CD4-positive, alpha-beta T cell treated with Interleukin-10 for 1 hour (primary cell): ENCODE measurements around the gene SIGLEC14.
A peak's percentile ranks its signal among the peaks of the same experiment; 100 is the strongest.
"Not testable (repeated sequence)": the region's sequence is repeated elsewhere in the genome, so short reads cannot be mapped to it uniquely, and the experiment has no call there.

Experiments used
- DNase-seq: peaks from one replicate; pipeline ENCODE4 v3.0.0-alpha.2; 2020

SIGLEC14 gene

DNA sequence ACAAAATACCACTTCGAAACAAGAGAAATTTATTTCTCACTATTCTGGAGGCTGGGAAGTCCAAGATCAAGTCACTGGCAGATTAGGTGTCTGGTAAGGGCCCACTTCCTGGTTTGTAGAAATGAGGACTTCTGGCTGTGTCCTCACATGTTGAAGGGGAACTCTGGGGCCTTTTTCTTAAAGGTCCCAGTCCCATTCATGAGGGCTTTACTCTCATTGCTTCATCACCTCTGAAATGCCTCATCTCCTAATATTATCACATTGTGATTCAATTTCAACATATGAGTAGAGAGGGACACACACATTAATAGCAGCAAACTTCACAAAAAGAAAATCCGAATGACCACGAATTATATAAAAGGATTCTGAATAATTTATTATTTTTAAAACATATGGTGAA lies 21.6 kb upstream of the SIGLEC14 start:
- no peak for DNase-seq

DNA sequence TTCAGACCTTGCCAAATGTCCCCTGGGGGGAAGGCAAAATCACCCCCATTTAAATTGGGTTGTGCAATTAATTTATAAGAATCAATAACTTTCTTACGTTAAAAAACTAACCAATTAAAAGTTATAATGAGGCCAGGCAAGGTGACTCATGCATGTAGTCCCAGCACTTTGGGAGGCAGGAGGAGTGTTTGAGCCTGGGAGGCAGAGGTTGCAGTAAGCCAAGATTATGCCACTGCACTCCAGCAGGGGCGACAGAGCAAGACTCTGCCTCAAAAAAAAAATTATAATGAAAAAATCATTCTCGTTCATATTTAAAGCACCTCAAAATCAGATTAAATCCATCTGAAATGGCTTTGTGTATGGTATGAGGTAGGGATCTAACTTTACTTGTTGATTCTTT lies 18.4 kb upstream of the SIGLEC14 start:
- DNase-seq, result no peak

DNA sequence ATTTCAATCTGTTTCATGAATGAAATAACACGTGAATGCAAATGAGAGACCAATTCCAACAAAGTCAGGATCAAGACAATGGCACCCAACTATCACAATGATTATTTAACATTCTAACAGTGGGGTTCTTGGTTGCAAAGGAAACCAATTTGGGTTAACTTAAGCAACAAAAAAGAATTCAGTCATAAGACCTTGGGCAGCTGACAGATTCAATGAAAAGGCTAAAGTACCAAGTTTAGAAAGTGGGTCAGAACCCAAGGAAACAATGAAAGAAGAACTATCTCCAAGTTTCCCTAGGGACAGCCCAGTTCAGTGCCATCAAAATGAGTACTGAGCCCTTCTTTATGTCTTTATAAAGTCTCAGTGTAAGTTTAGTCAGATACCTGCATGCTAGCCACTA lies 17.5 kb upstream of the SIGLEC14 start:
- DNase-seq, result no peak

DNA sequence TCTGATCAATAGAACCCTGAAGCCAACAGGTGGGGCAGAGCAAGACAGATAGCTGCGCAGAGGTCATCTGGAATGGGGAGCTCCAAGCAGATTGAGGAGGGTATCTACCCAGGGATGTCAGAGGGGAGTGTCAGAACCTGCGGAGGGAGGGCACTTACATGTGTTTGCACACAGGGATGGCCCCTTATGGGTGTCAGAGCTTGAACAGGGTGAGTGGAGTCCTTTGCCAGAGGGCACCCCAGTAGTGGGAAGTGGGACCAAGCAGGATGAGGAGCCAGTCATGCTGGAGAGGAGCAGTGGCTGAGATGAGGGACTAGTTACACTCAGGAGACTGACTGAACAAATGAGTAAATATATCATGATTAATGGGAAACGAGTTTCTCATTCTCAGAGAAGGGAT lies 17.0 kb upstream of the SIGLEC14 start:
- no peak for DNase-seq

DNA sequence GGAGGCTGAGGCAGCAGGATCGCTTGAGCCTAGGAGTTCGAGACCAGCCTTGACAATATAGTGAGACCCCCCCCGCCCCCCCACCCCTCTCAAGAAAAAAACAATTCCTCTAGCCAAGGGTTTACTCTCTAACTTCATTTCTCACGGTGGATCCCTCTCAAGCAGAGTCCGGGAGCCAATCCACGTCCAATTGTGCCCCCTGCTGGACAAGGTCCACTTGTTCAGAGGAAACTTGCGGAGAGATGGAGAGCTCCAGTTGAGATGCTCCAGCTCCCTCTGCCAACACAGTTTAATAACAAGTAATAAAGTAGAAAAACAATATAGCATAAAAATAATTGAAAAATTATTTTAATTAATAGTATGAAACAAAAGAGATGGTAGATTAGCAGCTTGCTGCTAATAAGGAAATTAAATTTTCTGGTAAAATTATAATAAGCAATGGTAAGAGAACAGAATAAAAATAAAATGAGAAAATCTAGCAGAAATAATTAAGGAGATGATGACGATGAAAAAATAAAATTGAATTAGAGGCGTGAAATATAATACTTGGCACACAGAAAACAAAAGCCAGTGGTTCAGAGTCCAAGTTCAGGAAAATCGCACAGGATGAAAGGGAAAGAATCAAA lies 14.5 kb upstream of the SIGLEC14 start:
- peak; percentile 51 for DNase-seq

DNA sequence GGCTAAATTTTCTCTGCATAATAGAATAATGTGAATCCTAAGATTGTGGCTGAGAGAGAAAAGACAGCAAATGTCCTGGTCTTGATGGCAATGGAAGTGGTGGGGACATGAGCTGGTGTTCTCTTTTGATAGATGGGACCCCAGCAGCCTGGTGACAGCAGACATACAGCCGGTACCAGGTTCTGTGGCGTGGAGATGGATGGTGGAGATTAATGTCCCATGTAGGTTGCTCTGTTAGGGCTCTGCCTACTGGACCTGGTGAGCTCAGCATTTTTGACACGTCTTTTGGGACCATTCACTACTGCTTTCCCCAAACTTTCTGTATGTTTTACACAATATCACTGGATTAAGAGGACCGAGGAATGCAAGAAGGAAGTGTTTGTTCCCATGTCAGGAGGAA lies 8.2 kb upstream of the SIGLEC14 start:
- DNase-seq, result no peak

DNA sequence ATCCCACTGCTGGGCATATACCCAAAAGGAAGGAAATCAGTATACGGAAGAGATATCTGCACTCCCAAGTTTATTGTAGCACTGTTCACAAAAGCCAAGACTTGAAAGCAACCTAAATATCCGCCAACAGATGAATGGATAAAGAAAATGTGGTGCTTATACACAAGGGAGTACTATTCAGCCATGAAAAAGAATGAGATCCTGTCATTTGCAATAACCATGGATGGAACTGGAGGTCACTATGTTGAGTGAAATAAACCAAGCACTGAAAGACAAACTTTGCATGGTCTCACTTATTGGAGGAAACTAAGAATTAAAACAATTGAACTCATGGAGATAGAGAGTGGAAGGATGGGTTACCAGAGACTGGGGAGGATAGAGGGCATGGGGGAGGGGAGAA lies 6.5 kb upstream of the SIGLEC14 start:
- no peak for DNase-seq

DNA sequence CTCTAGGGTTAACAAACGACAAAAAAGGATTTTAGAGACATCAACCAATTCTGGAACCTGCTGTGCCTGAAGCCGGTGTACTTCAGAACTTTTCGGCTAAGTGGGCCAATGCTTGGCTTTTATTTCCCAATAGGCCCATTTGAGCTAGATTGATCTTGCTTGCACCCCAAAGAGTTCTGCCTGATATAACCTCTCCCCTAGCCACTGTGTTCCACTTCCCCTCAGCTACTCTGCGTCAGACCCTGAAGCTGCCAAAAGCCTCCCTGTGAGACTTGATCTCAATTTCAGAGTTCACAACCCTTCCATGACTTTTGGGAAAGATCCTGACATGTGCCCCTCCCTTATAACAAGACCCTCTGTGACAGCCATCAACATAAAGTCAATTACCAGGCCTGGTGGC lies 5.6 kb upstream of the SIGLEC14 start:
- DNase-seq, result no peak

DNA sequence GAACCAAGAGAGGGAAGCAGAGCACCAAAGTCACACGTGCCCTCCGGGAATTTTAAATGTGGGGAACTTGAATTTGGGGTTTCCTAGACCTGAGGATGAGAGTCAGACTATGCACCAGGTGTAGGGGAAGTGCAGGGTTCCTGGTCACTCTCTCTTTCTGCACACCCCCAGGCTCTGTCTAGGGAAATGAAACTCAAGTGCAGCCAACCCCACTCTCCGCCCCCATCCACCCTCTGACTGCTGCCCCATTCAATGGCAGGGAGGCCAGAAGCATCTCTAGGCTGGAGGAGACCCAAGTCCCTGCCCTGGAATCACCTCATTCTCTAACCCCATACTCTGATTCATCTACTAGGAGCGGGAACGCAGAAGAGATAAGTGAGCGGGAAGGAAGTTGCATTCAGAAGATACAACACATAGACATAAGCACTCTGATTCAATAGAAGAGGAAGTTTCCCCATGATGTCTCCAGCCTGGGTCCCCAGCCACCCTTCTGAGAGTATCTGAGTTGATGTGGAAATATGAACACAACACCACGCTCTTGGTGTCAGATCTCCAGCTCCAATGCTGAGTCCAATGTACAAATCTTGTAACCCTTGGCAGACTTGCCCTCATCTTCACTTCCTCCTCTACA lies 4.7 kb upstream of the SIGLEC14 start:
- DNase-seq, result no peak

DNA sequence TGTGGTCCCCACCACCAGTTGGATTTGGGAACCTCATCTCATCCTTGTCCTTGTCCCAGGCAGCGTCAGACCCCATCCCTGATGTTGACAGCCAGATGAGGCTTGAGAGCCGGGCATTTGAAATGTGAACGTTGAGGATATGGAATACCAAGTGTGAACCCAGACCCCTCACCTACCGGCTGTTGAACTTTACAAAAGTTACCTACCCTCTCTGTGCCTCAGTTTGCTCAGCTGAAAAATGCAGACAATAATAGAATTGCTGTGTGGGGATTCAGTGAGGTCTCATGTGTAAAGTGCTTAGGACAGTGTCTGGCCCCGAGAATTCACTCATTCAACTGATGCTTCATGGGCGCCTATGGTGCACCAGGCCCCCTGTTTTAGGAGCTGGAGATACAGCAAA lies 693 bp upstream of the SIGLEC14 start:
- DNase-seq, result no peak

DNA sequence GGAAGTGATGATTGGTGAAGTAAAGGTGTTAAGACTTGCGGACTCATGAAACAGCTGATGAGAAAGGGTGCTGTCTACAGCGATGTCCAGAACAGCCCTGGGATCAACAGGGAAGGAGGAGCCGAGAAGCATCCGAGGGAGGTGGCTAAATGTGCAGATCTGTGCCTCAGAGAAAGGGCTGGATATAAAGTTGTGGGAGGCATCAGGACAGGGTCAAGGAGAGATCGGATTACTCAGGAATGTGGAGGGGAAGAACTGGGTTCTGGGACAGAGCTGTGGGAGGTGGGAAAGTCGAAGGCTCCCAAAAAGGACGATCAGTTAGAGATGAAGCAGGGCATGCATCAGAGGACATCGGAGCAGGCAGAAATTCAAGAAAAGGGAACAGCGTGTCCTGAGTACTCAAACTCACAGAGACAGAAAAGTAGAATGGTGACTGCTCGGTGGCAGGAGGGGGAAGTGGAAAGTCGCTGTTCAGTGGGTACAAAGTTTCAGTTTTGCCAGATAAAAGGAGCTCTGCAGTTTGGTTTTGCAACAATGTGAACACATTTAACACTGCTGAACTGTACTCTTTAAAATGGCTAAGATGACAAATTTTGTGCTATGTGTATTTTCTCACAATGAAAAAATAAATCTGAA lies 1.9 kb downstream of the SIGLEC14 start:
- DNase-seq, result no peak

DNA sequence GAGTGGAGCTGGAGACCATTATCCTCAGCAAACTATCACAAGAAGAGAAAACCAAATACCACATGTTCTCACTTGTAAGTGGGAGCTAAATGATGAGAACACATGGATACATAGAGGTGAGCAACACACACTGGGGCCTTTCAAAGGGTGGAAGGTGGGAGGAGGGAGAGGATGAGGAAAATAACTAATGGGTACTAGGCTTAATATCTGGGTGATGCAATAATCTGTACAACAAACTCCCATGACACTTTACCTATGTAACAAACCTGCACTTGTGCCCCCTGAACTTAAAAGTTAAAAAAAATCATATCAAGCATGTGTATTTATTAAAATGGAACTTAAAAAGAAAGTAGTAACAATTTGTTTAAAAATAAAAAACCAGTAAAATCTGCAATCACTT lies 5.0 kb downstream of the SIGLEC14 start:
- DNase-seq, result no peak

DNA sequence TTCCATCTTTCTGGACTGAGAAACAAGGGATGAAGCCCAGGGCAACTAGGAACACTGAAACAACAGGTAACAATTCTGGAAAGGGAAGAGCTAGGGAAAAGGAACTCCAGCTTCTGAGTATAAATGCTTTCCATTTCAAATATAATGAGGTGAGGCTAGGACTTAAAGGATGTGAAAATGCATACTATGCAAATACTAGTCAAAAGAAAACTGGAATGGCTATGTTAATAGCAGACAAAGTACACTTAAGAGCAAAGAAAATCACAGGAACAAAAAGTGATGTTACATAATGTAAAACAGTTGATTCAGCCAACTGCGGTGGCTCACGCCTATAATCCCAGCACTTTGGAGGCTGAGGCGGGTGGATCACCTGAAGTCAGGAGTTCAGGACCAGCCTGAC lies 6.2 kb downstream of the SIGLEC14 start:
- no peak for DNase-seq

DNA sequence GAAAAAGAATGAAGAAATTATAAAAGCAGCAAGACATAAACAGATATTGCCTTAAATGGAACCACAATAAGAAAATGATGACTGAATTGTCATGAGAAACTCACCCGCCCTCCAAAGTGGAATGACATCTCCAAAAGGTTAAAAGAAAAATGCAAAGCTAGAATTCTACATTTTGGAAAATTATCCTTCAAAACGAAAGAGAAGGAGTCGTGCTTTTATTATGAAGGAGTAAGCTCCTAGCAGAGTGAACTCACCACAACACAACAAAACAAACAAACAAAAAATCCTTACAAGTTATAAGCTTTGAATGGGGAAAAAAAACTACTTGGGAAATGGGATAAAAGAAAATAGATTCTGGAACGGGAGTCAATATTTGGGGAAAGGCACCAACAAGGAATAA lies 6.7 kb downstream of the SIGLEC14 start:
- DNase-seq, result no peak

DNA sequence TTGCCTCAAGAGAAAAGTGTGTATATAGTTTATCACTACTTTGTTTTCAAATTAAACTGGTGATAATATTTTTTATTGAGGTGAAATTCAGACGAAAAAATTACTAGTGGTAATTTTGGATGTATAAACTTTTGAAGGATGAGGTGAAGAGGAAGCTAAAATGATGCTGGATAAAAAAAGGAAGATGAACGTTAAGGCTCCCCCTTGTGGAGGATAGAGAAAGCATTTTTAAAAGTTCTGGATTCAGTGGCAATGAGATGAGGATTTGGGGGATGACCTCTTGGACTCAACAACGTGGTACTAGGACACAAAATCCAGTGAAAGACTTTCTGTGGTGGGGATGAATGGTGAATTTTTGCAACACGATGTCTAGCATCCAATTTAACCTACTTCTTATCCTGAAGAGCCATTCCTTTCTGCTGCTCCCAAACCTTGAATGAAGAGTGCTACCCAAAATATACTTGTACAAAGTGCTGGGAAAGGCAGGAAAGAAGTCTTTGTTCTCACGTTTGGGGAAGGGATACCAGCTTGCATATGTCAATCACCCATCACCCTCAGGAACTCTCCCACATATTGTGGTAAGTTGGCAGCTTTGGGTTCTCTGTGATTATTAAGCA lies 9.2 kb downstream of the SIGLEC14 start:
- no peak for DNase-seq

DNA sequence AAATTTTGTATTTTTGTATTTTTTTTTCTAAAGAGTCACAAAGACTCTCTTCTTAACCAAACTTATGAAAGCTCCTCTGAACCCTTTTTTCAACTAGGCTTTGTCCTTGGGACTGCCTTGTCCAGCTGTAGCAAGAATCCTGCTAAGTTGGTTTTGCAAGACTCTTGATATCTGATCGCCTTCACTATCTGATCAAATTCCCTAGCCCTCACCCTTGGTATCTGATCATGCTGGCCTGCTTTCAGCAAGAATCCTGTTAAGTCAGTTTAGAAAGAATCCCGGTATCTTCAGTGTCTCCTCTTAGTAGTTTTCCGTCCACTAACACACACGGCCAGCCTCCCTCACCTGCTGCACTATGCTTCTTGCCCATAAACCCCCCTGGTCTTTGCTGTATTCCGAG lies 14.5 kb downstream of the SIGLEC14 start:
- DNase-seq, result no peak

DNA sequence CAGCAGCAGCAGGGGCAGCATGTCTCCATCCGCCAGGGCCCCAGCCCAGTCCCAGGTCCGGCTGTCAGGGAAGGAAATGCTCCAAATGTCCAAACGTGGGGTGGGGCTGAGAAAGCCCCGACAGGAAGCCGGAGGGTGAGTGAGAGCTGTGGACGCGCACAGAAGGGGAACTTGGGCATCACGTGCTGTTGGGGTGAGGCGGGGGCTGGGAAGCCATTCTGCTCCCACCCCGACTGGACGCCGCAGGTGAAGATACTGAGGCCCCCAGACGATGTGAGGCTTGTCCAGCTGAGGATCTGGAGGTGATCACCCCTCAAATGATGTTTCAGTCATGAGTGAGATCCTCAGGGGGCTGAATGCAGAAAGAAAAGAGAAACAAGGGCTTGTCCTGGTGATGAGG lies 16.3 kb downstream of the SIGLEC14 start, which contains the start of gene SIGLEC5:
Gene SIGLEC5, minus strand, starts transcription at position 87 of the 400 bp plus-strand sequence. Its CDS starts 66 bp downstream, at position 21.
- not testable (repeated sequence) for DNase-seq

DNA sequence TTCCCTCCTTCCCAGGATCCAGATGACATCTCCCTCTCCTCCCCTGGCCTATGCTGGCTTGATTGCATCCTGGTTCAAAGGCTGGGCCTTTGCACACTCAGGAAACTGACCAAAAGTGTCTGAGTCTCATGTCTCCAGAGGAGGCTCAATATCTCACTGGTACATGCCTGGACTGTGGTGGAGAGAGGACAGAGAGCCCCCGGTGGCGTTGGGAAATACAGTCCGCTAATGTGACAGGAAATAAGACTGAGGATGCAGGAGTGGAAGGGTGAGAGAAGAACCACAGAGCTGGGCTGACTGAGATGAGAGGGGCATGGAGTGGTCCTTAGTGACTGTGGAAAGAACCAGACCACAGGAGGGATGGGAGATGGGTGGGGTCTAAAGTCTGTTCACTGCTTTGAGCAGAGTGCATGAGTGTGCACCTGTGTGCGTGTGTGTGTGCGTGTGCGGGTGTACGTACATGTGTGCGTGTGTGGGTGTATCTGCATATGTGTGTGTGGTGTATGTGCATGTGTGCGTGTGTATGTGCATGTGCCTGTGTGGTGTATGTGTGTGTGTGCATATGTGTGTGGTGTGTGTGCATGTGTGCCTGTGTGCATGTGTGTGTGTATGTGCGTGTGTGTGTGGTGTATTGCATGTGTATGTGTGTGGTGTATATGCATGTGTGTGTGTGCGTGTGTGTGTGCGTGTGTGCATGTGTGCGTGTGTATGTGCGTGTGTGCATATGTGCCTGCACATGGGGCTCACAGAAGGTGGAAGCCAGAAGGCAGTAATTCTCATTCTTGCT lies 18.3 kb downstream of the SIGLEC14 start:
- no peak for DNase-seq

DNA sequence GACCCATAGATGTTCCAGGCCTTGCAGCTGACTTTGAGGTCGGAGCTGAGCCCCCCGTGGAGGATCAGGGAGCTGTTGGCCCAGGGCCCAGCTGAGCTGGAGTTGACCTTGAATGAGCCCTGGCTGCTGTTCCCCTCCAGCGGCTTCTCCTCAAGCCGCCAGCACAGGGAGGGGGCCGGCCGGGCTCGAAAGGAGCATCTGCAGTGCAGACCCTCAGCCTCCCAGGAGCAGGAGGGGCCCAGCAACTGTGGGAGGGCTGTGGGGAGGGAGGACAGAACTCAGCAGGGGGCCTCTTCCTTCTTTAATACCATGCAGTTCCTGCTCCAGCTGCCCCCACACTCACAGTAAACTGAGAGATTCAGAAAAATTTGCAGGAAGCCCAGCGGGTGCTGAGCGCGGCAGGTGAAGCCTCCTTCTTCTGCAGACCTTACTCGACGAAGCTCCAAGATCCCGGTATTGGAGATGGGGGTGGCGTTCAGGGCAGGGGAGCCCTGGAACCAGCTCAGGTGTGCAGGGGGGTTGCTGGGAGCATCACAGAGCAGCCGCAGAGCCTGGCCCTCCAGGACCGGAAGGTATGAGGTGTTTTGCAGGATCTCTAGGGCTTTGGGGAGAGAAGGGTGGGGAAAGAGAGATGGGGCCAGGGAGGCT lies 19.0 kb downstream of the SIGLEC14 start:
- DNase-seq, result no peak

DNA sequence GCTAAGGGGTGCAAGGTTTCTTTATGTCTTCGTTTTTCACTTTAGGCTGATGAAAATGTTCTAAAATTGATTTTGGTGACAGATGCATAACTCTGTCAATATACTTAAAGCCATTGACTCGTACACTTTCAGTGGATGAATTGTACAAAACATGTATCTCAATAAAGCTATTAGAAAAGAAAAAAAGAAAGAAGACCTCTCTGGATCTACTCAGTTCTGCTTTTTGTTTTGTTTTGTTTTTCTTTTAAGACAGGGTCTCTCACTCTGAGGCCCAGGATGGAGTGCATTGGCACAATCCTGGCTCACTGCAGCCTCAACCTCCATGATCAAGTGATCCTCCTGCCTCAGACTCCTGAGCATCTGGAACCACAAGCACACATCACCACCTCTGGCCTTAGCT lies 19.9 kb downstream of the SIGLEC14 start:
- no peak for DNase-seq

DNA sequence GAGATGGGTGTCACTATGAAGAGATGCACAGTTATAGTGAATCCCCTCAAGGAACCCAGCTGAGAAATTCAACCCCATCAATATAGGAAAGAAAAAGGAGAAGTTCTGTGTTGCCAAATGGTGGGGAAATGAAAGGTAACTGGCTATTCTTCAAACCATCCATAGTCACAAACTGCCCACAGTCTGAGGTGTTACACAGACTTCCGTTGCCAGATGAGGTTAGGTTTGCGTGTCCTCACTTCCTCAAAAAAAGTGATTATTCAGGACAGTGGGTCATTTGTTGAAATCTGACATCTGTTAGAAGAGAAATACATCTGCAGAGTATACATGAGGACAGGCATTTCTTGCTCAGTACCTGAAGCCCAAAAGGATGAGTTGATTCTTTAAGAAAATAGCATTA lies 25.4 kb downstream of the SIGLEC14 start:
- no peak for DNase-seq

DNA sequence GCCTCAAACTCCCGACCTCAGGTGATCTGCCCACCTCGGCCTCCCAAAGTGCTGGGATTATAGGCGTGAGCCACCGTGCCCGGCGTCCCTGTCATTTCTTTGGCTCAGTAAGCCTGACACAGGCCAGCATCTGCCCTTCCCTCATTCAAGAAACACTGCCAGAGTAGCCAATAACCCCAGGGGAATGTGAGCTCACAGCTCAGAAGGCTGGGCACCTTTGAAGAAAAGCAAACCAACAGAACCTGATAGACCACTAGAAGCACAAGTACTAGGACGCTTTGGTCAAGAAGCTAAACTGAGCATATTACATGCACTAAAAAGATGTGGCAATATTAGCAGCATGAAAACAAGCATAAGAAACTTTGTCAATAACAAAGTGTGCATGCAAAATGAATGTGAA lies 30.6 kb downstream of the SIGLEC14 start:
- DNase-seq, result no peak

DNA sequence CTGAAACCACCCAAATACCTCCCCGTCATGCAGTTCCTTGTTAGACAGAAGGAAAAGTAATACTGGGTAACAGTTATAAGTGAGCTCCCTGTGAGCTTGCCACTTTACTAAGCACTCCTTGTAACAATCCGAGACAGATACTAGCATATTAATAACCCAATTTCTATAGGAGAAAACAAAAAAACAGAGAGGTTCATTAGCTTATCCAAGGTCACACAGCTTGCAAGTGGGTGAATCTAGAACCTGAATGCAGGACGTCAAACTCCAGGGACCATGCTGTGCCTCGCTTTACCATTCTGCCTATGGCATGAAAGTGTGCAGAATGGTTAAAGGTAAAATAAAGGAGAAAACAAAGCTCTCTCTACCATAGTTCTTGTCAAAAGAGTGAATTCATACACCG lies 31.8 kb downstream of the SIGLEC14 start:
- DNase-seq, result no peak
